Esophagus squamous epithelium (tissue), 5 donors: ENCODE data around the gene PVR. TPM values are rescaled to one million over a fixed set of nuclear protein-coding genes. Genes with fewer than 3 reads are reported as not detected.

Experiments
- DNase-seq: peaks from one replicate; lab custom pipeline; 2025; lab: John Stamatoyannopoulos, UW
- H3K27ac ChIP-seq, 4 donors: fragments of 200-600 bp; sonication (generic); one replicate each; pipeline ENCODE4 v1.5.1; 2016 to 2019; ENCODE audit warnings: mild to moderate bottlenecking in 1 of 4
- H3K27me3 ChIP-seq, 4 donors: fragments of 200-600 bp; sonication (generic); 1 replicate in 3 of 4; 2 replicates in 1 of 4; pipeline versions ENCODE4 v1.5.1 to v1.6.0; 2017 to 2021; ENCODE audit warnings: antibody characterized with exemption in 1 of 4
- H3K36me3 ChIP-seq, 3 donors: fragments of 200-600 bp; sonication (generic); one replicate each; pipeline ENCODE4 v1.5.1; 2016 to 2019
- H3K4me1 ChIP-seq, 3 donors: fragments of 200-600 bp; sonication (generic); one replicate each; pipeline ENCODE4 v1.5.1; 2017 to 2019
- H3K4me3 ChIP-seq, 4 donors: fragments of 200-600 bp; sonication (generic); 1 replicate in 3 of 4; 2 replicates in 1 of 4; pipeline ENCODE4 v1.5.1; 2016 to 2019; ENCODE audit warnings: mild to moderate bottlenecking in 2 of 4, moderate library complexity in 1 of 4
- H3K9me3 ChIP-seq, 3 donors: fragments of 200-600 bp; sonication (generic); one replicate each; pipeline ENCODE4 v1.5.1; 2016 to 2019
- POLR2A ChIP-seq, 4 donors: fragments of 450-650 bp; IDR thresholded peaks; one replicate each; pipeline ENCODE4 v1.6.1; 2017; ENCODE audit warnings: antibody characterized with exemption in 4 of 4, mild to moderate bottlenecking in 4 of 4, moderate library complexity in 3 of 4
- WGBS, 2 donors: methylation state at CpG; one replicate each; pipeline ENCODE4 v1.1.5; 2018; 5-methylcytosine and 5-hydroxymethylcytosine counted together
- intact Hi-C: fragments of 100-400 bp; cut with DNase I; formaldehyde crosslinking; loops from one replicate; pipeline ENCODE4 v1.15.0; 2022
- total RNA-seq, 4 donors: library from RNA; depleted of rRNA; stranded (reverse); fragments of >200 nt; gene quantifications; one replicate each; pipeline ENCODE4 v1.1.0, GENCODE V29; 2016
- TF ChIP-seq, protein P1 (sequence below), 6 experiments: fragments of 450-650 bp in 4 of 6; fragments of 200-600 bp in 2 of 6; sonication (generic) in 2 of 6; IDR thresholded peaks; one replicate each; pipeline ENCODE4 v1.5.1; 2016 to 2019; ENCODE audit warnings: antibody characterized with exemption in 6 of 6, mild to moderate bottlenecking in 4 of 6, moderate library complexity in 4 of 6
- donor health status: DM: yes; HTN: yes; CAD: no.

PVR gene
- total RNA-seq, 4 donors from 2014 or later: 13.2 to 21.9 (median 20.9) TPM

DNA sequence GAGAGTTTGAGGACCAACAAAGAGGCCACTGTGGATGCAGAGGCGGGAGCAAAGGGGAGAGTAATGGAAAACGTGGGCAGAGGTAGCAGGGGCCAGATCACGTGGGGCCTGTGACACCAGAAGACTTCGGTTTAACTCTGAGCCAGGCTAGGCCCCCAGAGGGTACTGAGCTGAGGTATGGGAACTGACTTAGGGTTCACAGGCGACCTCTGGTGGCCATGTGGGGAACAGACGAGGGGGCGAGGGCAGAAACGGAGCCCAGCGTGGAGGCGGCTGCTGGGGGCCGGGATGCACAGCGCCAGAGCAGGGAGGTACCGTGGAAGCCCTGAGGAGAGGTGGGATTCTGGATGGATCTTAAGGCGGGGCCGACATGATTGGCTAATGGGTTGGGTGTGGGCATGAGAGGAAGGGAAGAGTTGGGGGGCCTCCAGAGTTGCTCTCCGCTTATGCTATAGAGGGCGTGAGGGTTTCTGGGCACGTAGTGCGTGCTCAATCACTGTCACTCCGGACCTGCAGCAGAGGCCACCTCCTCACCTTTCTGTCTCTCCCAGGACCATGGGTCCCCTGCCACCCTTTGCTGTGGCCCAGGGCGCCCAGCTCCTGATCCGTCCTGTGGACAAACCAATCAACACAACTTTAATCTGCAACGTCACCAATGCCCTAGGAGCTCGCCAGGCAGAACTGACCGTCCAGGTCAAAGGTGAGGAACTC is 13.7 kb downstream of the PVR start:
- H3K9me3 ChIP-seq: no peaks in the 10 kb centered on the region
- H3K27ac ChIP-seq: no peak overlapping the region
- H3K36me3 ChIP-seq: peaks cover 17 to 91% (median 38%) of the 10 kb centered on the region in 3 donors
- H3K27me3 ChIP-seq: no peaks in the 10 kb centered on the region
- TF ChIP-seq, protein P1, sequence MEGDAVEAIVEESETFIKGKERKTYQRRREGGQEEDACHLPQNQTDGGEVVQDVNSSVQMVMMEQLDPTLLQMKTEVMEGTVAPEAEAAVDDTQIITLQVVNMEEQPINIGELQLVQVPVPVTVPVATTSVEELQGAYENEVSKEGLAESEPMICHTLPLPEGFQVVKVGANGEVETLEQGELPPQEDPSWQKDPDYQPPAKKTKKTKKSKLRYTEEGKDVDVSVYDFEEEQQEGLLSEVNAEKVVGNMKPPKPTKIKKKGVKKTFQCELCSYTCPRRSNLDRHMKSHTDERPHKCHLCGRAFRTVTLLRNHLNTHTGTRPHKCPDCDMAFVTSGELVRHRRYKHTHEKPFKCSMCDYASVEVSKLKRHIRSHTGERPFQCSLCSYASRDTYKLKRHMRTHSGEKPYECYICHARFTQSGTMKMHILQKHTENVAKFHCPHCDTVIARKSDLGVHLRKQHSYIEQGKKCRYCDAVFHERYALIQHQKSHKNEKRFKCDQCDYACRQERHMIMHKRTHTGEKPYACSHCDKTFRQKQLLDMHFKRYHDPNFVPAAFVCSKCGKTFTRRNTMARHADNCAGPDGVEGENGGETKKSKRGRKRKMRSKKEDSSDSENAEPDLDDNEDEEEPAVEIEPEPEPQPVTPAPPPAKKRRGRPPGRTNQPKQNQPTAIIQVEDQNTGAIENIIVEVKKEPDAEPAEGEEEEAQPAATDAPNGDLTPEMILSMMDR (IDR thresholded peaks at IDR 0.05): peak; percentile 77 to 90 (median 80)
- TF ChIP-seq POLR2A (IDR thresholded peaks at IDR 0.05): no peak
- H3K4me3 ChIP-seq: no peak overlapping the region
- 34 to 39% methylated on average over 21 of the region's 25 CpGs for WGBS, 2 donors
- intact Hi-C loops: loop anchor here (5.0 kb wide), 1 partner anchor 80 kb away; no protein-coding TSS in a partner anchor
- peaks cover 4 to 6% (median 5%) of the 10 kb centered on the region in 3 donors for H3K4me1 ChIP-seq
- no peak for DNase-seq

- intact Hi-C loops: loop anchor here (5.0 kb wide), 1 partner anchor 81 kb away; no protein-coding TSS in a partner anchor
- no peak for DNase-seq
These were observed 14.5 kb downstream of the PVR start for GRCh38 chr19:44658069-44658733.

GRCh38 chr19:44660081-44660480 is 16.4 kb downstream of the PVR start:
- peaks cover 10 to 80% (median 31%) of the 10 kb centered on the region in 3 donors for H3K36me3 ChIP-seq
- 50% methylated on average over 1 of the region's 4 CpGs; no CpG with 5 or more reads in 1 of the 2 donors for WGBS, 2 donors

More at GRCh38 chr19:44658069-44658733, 14.5 kb downstream of the PVR start:
- Histone ChIP-seq H3K27ac (no peak overlapping the region), H3K27me3 (no peaks in the 10 kb centered on the region), H3K9me3 (no peaks in the 10 kb centered on the region), H3K36me3 (peaks cover 17 to 91% (median 38%) of the 10 kb centered on the region in 3 donors), H3K4me1 (peaks cover 4 to 10% (median 5%) of the 10 kb centered on the region in 3 donors), H3K4me3 (no peak overlapping the region)
- TF ChIP-seq, protein P1 (IDR thresholded peaks at IDR 0.05): no peak
- TF ChIP-seq POLR2A (IDR thresholded peaks at IDR 0.05): no peak
- WGBS, 2 donors: 85 to 92% methylated on average over 3 of the region's 3 CpGs

DNA sequence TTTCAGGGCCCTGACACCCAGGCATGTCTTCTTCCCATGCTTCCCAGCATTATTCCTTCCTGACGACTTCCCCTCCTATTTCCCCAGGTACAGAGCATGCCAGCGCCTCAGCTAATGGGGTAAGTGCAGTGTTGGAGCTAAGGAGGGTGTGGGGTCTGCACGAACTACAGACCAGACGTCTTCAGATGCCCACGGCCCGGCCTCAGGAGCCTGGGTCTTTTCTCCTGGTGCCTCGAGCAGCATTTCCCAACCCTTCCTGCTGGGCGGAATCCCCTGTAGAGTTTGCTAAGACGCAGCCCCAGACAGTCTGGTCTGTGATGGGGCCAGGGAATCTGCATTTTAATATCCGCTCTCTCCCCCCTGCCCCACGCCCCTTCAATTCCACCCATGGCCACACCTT is 17.5 kb downstream of the PVR start:
- Histone ChIP-seq H3K27me3 (no peaks in the 10 kb centered on the region), H3K4me3 (no peak overlapping the region), H3K36me3 (peaks cover 10 to 69% (median 31%) of the 10 kb centered on the region in 3 donors), H3K4me1 (peaks cover 0 to 16% (median 4%) of the 10 kb centered on the region in 3 donors), H3K27ac (no peak overlapping the region), H3K9me3 (no peaks in the 10 kb centered on the region)
- intact Hi-C loops: no loop called here
- 75 to 92% methylated on average over 5 to 10 of the region's 11 CpGs for WGBS, 2 donors
- no peak for DNase-seq
- TF ChIP-seq, protein P1 (IDR thresholded peaks at IDR 0.05): no peak
- no peak for TF ChIP-seq POLR2A (IDR thresholded peaks at IDR 0.05)

More at GRCh38 chr19:44660081-44660480, 16.4 kb downstream of the PVR start:
- Histone ChIP-seq H3K4me3 (no peak overlapping the region), H3K4me1 (peaks cover 0 to 10% (median 4%) of the 10 kb centered on the region in 3 donors), H3K27me3 (no peaks in the 10 kb centered on the region), H3K9me3 (no peaks in the 10 kb centered on the region), H3K27ac (no peak overlapping the region)
- intact Hi-C loops: no loop called here
- TF ChIP-seq POLR2A (IDR thresholded peaks at IDR 0.05): no peak
- TF ChIP-seq, protein P1 (IDR thresholded peaks at IDR 0.05): no peak
- DNase-seq: no peak

- WGBS, 2 donors: 52 to 62% methylated on average over 5 of the region's 7 CpGs
- peaks cover 10 to 65% (median 31%) of the 10 kb centered on the region in 3 donors for H3K36me3 ChIP-seq
These were observed 18.2 kb downstream of the PVR start for GRCh38 chr19:44661904-44662303.

More at GRCh38 chr19:44661904-44662303, 18.2 kb downstream of the PVR start:
- no peak overlapping the region for H3K27ac ChIP-seq
- H3K4me3 ChIP-seq: no peak overlapping the region
- H3K4me1 ChIP-seq: peaks cover 0 to 23% (median 4%) of the 10 kb centered on the region in 3 donors
- H3K9me3 ChIP-seq: no peaks in the 10 kb centered on the region
- no peak for DNase-seq
- intact Hi-C loops: no loop called here
- no peaks in the 10 kb centered on the region for H3K27me3 ChIP-seq
- TF ChIP-seq, protein P1 (IDR thresholded peaks at IDR 0.05): no peak
- no peak for TF ChIP-seq POLR2A (IDR thresholded peaks at IDR 0.05)
